GM21423 (cell line): ENCODE results near the gene LRRC8A.
"Not testable (repeated sequence)": the region's sequence is repeated elsewhere in the genome, so short reads cannot be mapped to it uniquely, and the experiment has no call there.

ENCODE experiments used
- ATAC-seq: cut with Tn5 transposase; IDR thresholded peaks from one replicate; pipeline ENCODE4 v1.9.1; 2021; ENCODE audit warnings: mild to moderate bottlenecking, moderate library complexity; ENCODE audit not compliant: unreplicated experiment

Gene LRRC8A

DNA sequence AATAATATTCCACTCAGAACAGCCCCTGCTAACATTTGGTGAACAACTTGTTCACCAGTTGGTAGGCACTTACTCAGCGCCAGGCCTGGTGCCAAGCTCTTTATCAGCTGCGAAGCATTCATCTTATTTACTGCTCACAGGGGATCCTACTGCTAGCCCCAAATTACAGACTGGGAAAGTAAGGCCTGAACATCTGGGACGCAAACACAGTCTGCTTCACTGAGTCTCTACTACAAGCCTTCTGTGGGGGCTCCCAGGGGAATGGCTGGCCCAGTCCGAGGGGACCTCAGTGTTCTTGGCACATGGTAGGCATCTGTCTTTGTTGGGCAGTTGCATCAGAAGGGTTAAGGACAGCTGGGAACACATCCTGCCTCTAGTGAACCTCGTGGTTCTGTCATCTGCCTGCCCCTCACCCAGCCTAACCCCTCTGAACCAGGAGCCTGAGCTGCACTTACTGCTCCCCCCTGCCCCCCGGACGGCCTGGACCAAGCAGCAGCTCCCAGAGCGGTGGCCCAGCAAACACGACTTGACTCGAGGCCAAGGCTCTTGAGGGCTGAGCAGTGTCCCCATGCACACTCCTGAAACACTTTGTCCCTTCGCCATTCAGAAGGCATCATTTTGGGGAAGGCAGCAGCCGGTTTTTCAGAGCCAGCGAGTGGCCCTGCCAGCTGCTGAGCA, 38.6 kb downstream of the LRRC8A start, which contains the start of gene PHYHD1:
Gene PHYHD1, plus strand, starts transcription at position 602 of the 678 bp plus-strand sequence. CDS start 1,342 bp downstream, outside the sequence.
- ATAC-seq = no peak

DNA sequence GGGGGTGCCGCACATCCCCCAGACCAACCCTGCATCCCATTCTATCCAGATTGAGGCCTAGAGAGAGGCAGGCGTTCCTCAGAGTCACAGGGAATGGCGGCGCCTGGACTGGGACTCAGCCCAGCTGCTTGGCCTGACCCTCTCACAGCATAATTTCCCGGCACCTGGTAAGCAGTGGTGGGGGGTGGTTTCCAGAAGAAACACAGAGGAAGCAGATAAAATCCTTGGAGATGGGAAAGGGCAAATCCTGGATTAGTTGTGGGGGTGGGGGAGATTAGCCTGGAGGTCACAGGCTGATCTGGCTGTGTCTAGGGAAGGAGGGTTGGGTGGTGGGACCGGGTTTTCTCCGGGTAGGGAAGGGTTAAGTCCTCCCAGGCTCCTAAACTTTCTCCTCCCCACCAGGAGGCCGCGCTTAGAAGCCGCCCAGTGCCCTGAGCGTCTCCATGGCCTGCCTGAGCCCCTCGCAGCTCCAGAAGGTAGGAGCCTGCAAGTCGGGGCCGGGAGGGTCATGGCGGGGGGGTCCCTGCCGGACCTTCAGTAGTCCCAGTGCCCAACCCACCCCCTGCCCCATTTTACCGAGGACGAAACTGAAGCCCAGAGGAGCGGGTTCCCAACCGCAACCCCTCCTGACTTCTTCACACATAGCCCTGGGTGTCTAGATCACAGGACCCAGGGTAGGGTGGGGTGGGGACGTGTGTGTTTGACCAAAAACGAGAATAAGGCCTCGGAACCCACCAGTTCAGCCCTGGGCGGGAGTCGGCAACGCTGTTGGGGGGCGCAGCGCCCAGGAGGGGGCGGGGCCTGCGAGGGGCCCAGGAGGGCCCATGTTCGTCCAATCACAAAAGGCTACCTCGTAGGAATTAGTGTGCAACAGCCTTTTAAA, 40.2 kb downstream of the LRRC8A start:
- no peak for ATAC-seq

DNA sequence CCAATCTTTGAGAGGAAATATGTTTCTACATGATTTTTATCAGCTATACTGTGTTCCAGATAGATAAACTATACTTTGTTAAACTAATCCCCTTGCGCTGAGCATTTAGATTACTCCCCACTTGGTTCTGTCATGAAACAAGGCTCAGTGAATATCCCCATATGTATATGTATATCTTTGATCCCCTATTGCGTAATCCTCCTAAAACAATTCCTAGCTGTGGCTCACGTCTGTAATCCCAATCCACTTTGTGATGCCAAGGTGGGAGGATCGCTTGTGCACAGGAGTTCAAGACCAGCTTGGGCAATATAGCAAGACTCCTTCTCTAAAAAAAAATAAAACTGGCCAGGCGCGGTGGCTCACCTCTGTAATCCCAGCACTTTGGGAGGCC, 41.6 kb downstream of the LRRC8A start:
- ATAC-seq = no peak

DNA sequence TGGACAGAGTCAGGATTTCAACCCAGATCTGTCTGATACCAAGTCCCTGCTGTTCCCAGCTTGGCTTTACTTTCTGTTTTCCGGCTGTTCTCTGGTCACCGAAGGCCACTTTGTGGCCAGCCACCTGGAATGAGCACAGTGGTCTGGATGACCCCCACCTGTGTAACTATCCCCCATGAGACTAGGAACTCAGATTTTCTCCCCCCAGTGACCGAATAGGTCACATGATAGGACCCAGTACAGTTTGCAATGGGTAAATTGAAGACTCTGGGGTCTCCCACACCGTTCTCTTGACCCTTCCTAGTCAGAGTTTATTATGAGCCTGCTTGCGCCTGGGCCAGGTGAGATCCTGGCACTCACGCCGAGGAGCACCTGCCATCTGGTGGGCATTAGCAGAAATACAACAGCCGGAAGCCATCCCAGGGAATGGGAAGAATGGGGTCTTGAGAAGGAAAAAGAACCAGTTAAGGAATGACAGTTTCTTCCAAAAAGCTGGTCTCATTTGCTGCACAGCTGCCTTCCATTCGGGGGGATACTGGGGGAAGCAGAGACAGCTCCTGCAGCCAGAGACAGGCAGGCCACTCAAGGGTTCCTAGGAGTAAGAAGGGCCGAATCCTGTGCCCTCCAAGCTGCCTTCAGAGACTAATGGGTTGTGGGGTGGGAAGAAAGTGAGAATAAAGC, 45.9 kb downstream of the LRRC8A start:
- ATAC-seq = no peak

DNA sequence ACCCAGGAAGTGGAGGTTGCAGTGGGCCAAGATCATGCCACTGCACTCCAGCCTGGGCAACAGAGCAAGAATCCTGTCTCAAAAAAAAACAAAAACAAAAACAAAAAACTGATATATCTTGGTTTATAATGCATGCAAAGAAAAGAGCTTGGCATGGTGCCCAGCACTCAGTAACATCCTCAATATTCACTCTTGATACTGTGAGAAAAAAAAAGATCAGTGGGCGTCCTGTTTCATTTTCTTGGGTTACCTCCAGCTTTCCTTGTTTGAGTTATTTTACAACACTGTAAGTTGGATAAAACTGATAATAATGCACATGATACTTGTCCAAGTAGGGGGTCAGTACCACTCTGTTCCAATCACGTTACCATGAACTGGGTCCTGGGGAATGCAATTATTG, 46.7 kb downstream of the LRRC8A start:
- no peak for ATAC-seq

DNA sequence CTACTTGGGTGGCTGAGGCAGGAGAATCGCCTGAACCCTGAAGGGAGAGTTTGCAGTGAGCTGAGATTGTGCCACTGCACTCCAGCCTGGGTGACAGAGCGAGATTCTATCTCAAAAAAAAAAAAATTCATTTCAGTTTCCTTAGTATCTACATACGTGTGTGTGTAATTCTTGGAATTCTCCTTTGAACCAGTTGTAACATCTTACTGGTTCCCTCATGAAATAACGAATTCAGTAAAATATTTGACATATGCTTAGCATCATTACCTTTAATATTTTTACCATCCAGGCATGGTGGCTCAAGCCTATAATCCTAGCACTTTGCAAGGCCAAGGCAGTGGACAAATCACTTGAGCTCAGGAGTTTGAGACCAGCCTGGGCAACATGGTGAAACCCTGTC, 47.6 kb downstream of the LRRC8A start:
- no peak for ATAC-seq

DNA sequence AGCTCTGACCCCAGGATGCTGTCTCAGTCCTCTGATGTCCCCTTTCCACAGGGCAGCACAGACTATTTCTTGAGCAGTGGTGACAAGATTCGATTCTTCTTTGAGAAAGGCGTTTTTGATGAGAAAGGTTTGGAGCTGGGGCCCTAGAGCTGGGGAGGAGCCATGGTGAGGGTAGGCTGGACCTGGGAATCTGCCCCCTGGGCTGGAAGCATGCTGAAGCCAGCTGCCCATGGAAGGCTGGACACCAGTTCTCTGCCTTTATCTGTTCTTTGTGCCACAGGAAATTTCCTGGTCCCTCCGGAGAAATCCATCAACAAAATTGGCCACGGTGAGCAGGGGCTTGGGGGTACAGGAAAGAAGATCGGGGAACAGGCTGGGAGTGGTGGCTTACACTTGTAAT, 51.8 kb downstream of the LRRC8A start:
- no peak for ATAC-seq

DNA sequence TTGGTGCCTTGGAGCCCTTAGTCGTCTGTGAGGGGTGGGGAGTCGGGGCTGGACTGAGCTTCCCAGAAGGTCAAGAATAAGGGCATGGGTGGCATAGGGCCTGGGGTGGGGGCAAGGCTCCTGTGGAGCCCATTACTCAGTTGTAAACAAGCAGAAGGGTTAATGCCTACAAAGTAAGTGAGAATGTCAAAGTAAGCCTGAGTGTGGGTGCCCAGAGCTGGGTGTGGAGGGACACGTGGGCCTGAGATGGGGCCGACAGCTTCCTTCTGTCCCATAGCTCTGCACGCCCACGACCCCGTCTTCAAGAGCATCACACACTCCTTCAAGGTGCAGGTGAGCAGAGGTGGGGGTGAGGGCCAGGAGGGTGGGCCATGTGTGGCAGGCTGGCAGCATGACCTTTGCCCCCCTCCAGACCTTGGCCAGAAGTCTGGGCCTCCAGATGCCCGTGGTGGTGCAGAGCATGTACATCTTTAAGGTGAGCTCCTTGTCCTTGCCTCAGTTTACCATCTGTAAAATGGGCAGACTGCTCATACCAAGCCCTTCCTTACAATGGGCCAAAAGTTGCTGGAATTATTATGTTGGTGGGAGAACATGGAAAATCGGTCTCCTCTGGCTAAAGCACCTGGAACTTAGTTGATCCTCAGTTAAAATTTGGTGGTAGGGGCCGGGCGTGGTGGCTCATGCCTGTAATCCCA, 54.4 kb downstream of the LRRC8A start:
- ATAC-seq = no peak

DNA sequence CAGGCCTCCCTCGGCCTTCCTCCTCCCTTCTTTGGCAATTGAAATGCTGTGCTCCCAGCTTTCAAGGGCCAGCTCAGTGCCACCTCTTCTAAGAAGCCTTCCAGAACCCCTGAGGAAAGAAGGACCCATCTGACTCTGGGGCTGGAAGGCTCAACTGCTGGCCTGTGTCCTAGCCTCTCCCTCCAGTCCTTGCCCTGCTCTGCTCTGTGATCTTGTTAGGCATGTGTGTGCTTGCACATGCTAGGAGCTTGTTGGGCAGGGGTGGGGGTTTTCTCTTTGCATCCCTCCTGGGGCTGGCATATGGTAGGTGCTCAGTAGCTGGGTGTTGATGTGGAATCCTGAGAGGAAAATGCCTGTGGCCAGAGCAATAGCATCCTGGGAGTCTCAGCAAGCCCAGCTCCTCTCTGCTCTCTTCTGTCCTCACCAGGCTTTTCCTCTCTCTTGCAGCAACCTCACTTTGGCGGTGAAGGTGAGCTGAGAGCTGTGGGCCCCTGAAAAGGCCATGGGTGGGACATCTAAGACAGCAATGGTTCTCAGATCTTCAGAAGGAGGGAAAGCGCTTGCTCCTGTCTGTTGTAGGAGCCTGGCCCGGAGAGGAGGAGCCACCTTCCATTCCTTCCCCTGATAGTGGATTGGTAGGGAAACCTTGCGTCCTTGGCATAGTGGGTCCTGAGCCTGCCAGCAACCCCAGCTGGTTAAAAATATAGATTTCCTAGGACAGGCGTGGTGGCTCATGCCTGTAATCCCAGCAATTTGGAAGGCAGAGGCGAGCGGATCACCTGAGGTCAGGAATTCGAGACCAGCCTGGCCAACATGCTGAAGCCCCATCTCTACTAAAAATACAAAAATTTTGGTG, 55.6 kb downstream of the LRRC8A start:
- ATAC-seq = no peak

DNA sequence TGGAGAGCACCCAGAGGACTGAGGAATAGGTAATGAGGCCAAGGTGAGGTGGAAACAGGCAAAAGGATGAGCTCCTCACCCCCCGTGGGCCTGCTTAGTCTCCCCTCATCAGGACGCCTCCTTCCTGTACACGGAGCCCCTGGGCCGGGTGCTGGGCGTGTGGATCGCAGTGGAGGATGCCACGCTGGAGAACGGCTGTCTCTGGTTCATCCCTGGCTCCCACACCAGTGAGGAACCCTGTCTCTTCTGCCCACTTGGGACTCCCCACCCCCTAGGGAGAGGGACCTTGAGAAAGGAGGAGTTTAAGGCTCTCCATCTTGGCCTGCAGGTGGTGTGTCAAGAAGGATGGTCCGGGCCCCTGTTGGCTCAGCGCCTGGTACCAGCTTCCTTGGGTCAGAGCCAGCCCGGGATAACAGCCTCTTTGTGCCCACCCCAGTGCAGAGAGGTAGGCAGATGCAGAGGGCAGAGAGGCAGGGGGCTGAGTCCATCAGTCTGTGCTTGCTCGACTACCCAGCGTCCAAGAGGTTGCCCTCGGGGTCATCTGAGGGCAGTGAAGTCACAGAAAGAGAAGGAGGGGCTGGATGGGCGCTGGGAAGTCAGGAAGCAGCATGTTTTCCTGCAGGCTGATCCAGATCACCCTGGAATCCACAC, 58.5 kb downstream of the LRRC8A start:
- no peak for ATAC-seq

DNA sequence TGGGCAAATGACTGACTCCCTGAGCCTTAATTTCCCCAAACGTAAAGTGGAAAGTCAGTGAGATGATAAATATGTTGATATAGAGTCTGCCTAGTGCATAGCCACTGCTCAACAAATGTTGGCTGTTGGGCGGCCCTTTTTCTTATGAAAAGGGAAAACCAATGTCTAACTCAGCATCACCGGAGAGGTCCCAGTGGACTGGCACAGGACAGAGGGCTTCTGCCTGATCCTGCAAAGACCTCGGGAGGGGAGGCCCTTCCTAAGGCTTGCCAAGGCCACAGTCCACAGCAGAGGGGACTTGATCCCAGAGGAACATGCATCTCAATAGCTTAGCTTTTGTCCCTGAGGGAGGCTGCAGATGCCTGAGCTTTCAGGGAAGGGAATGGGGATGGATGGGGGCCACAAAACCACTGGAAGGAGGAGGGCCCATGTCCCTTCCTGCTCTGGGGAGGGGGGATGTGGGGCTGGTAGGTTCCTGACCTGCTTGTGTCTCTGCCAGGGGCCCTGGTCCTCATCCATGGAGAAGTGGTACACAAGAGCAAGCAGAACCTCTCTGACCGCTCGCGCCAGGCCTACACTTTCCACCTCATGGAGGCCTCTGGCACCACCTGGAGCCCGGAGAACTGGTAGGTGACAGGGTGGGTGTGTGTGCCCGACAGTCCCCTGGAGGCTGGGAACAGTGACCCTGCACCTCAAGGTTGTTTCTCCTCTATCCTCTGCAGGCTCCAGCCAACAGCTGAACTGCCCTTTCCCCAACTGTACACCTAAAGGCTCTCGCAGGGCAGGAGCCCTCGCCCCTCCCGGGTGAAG, 59.2 kb downstream of the LRRC8A start:
- no peak for ATAC-seq

DNA sequence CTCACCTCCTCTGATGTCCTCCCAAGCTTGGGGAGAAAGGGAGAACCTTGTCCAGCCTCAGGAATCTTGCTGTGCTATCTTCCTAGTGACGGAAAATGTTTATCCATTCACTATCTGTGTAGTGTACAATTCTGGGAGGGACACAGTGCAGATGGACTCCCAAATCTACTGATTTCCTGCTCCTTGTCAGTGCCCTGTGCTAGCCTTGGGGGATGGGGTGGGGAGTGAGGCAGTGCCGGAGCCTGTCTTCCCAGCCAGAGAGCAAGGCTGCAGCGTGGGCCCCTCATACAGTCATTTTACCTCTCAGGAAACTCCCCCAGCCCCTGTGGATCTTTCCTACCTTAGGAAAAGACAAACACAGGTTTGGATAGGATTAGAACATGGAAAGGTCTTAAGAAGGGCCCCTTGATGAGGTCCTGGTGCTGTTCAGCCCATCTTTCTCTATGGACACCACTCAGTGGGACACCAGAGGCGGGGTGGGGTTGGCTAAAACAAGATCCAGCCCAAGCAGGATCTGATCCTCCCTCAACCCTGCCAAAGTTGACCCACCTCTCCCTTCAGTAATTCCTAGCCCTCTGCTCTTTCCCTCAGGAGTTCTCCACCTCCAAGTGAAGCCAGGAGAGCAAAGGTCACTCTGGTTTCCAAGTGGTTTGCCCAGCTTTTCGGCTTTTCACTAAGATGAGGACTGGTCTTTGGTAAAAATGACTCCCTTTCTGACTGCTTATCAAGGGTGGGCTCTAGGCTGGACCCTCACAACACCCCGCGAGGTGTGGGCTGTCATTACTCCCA, 62.1 kb downstream of the LRRC8A start:
- ATAC-seq = no peak

DNA sequence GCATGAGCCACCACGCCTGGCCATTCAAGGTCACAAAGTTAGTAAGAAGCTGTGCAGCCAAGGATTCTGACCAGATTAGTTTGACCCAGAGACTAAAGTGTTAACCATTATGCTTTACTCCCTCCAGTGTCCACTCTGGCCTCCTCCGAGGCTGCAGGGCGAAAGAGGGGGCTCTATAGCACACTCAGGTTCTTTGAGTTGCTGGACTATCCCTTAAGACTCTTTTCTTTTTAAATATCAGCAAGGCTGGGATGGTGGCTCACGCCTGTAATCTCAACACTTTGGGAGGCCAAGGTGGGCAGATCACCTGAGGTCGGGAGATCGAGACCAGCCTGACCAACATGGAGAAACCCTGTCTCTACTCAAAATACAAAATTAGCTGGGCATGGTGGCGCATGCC, 63.0 kb downstream of the LRRC8A start:
- not testable (repeated sequence) for ATAC-seq

DNA sequence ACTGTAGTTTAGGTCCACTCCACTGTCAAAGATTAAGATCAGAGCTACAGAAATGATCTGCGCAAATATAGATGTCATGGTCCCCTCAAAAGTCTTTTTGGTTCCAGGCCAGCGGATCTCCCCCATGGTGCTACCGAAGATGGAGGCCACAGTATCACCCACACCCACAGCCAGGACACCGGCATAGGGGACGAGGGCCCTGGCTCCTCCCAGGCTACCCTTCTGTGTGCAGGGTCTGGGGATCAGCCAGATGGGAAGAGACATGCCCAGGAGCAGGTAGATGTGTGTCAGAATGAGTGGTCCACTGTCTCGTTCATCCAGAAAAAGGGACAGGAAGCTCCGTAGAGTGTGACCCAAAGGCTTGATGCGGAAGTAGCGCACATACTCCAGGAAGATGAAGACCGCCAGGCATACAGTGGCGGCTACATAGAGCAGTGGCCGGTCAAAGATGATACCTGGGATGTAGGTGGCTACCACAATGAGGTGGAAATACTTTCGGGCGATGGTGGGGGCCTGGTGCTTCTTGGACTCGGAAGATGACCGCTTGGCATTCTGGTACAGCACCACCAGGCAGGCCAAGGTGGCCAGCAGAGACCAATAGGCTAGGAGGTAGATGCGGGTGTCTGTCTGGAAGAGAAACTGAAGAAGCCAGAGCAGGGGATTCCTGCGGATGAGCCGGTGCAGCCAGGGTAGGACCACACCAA, 64.0 kb downstream of the LRRC8A start:
- no peak for ATAC-seq

DNA sequence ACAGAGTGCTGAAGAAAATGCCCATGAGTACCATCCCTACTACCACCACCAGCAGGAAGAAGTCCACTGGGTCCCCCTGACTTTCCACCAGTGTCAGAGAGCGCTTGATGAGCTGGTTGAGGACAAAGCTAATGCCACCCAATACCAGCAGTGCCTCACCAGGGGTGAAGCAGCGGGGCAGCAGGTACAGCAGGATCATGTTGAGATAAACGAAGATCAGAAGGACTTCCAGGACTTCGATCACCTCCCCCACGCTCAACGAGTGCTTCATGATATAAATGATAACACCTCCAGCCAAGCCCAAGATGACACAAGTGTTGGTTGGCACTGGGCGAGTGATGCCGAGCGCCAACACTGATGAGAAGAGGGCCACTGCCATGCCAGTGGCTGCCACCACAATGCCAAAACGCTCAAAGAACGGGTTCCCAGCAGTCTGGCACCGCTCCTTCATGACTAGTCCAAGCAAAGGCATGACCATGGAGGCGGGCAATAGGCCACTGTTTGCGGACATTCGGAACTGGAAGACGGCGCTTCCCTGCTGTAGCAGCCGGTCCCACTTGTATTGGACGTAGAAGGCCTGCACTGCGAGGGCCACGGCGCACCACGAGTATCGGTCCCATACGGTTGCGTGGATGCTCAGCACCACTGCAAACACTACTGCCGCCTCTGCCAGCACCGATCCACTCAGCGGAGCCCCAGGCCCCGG, 64.8 kb downstream of the LRRC8A start:
- no peak for ATAC-seq

DNA sequence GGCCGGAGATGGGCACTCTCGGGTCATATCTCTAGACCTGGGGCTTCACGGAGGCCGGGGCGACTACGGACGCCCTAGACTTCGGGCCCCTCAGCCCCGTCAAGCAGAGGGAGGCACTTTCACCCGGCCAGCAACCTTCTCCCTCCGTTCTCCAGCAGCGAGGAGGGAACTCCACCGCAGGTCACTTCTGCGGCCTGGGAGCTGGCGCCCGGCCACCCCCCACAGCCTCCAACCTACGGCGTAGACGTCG, 65.3 kb downstream of the LRRC8A start:
- ATAC-seq = no peak
